GM23338 (cell line): ENCODE results near the gene CMBL.

Experiments used
- CREB1 ChIP-seq: fragments of 250-450 bp; sonication (Bioruptor Pico); IDR thresholded peaks from 2 replicates; pipeline ENCODE4 v1.5.0; 2020; ENCODE audit warnings: low read depth, mild to moderate bottlenecking, moderate library complexity
- EZH2 ChIP-seq: fragments of 200-600 bp; sonication (generic); IDR thresholded peaks from one replicate; pipeline ENCODE4 v1.8.0; 2017; ENCODE audit warnings: antibody characterized with exemption, mild to moderate bottlenecking, low read depth; ENCODE audit not compliant: unreplicated experiment
- EZH2phosphoT487 ChIP-seq: fragments of 200-600 bp; sonication (generic); IDR thresholded peaks from one replicate; pipeline ENCODE4 v1.8.1; 2018; ENCODE audit warnings: antibody characterized with exemption; ENCODE audit not compliant: unreplicated experiment
- JUNB ChIP-seq: IDR thresholded peaks from one replicate; pipeline ENCODE4 v1.6.1; 2016; ENCODE audit warnings: antibody characterized with exemption; ENCODE audit not compliant: unreplicated experiment
- POLR2AphosphoS5 ChIP-seq: IDR thresholded peaks from 2 replicates; pipeline ENCODE4 v1.6.1; 2016; ENCODE audit warnings: antibody characterized with exemption, low read depth
- STAT1 ChIP-seq: IDR thresholded peaks from one replicate; pipeline ENCODE4 v1.6.1; 2016; ENCODE audit warnings: antibody characterized with exemption; ENCODE audit not compliant: unreplicated experiment
- ZNF331 ChIP-seq: fragments of 250-450 bp; sonication (Bioruptor Pico); IDR thresholded peaks from 2 replicates; pipeline ENCODE4 v1.5.0; 2020; ENCODE audit warnings: low read depth, mild to moderate bottlenecking, moderate library complexity
- TF ChIP-seq, protein P1 (sequence below), 2 experiments: fragments of 200-600 bp in 1 of 2; sonication (generic) in 1 of 2; conservative IDR thresholded peaks; 2 replicates each; pipeline versions ENCODE4 v1.5.1 to v1.6.1; 2016 to 2017; ENCODE audit warnings: antibody characterized with exemption in 2 of 2, low read depth in 2 of 2, mild to moderate bottlenecking in 2 of 2, moderate library complexity in 1 of 2
- TF ChIP-seq, protein P2 (sequence below): IDR thresholded peaks from one replicate; pipeline ENCODE4 v1.6.1; 2018; ENCODE audit warnings: antibody characterized with exemption; ENCODE audit not compliant: unreplicated experiment
- TF ChIP-seq, protein P3 (sequence below): IDR thresholded peaks from 2 replicates; pipeline ENCODE4 v1.6.1; 2016; ENCODE audit warnings: antibody characterized with exemption

DNA sequence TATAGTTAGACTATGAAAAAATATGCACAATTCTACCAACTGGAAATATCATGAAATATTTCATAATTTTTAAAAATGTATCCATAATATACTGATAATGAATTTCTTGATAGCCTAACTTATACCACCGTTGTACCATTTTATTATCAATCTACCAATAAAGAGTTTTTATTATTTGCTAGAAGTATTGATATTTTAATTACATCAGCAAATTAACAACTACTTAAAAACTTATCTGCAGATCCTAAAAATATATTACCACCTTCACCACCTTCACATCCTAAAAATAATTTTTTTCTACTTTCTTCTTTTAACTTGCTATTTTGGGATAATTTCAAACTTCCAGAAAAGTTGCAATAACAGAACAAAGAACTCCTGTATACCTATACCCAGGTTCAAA, 79.4 kb downstream of the CMBL start:
- TF ChIP-seq, protein P1, sequence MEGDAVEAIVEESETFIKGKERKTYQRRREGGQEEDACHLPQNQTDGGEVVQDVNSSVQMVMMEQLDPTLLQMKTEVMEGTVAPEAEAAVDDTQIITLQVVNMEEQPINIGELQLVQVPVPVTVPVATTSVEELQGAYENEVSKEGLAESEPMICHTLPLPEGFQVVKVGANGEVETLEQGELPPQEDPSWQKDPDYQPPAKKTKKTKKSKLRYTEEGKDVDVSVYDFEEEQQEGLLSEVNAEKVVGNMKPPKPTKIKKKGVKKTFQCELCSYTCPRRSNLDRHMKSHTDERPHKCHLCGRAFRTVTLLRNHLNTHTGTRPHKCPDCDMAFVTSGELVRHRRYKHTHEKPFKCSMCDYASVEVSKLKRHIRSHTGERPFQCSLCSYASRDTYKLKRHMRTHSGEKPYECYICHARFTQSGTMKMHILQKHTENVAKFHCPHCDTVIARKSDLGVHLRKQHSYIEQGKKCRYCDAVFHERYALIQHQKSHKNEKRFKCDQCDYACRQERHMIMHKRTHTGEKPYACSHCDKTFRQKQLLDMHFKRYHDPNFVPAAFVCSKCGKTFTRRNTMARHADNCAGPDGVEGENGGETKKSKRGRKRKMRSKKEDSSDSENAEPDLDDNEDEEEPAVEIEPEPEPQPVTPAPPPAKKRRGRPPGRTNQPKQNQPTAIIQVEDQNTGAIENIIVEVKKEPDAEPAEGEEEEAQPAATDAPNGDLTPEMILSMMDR (conservative IDR thresholded peaks at IDR 0.05; ENCODE audit: low read depth in 2 of 2) = no peak
- TF ChIP-seq CREB1 (CRISPR knock-in tag) (no peak), STAT1 (no peak), POLR2AphosphoS5 (no peak), JUNB (no peak), EZH2phosphoT487 (no peak), EZH2 (no peak), ZNF331 (CRISPR knock-in tag) (no peak)
- TF ChIP-seq, protein P2, sequence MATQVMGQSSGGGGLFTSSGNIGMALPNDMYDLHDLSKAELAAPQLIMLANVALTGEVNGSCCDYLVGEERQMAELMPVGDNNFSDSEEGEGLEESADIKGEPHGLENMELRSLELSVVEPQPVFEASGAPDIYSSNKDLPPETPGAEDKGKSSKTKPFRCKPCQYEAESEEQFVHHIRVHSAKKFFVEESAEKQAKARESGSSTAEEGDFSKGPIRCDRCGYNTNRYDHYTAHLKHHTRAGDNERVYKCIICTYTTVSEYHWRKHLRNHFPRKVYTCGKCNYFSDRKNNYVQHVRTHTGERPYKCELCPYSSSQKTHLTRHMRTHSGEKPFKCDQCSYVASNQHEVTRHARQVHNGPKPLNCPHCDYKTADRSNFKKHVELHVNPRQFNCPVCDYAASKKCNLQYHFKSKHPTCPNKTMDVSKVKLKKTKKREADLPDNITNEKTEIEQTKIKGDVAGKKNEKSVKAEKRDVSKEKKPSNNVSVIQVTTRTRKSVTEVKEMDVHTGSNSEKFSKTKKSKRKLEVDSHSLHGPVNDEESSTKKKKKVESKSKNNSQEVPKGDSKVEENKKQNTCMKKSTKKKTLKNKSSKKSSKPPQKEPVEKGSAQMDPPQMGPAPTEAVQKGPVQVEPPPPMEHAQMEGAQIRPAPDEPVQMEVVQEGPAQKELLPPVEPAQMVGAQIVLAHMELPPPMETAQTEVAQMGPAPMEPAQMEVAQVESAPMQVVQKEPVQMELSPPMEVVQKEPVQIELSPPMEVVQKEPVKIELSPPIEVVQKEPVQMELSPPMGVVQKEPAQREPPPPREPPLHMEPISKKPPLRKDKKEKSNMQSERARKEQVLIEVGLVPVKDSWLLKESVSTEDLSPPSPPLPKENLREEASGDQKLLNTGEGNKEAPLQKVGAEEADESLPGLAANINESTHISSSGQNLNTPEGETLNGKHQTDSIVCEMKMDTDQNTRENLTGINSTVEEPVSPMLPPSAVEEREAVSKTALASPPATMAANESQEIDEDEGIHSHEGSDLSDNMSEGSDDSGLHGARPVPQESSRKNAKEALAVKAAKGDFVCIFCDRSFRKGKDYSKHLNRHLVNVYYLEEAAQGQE = no peak
- TF ChIP-seq, protein P3, sequence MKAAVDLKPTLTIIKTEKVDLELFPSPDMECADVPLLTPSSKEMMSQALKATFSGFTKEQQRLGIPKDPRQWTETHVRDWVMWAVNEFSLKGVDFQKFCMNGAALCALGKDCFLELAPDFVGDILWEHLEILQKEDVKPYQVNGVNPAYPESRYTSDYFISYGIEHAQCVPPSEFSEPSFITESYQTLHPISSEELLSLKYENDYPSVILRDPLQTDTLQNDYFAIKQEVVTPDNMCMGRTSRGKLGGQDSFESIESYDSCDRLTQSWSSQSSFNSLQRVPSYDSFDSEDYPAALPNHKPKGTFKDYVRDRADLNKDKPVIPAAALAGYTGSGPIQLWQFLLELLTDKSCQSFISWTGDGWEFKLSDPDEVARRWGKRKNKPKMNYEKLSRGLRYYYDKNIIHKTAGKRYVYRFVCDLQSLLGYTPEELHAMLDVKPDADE = no peak
